ENCODE results near the gene ELL2.

Gene ELL2

DNA sequence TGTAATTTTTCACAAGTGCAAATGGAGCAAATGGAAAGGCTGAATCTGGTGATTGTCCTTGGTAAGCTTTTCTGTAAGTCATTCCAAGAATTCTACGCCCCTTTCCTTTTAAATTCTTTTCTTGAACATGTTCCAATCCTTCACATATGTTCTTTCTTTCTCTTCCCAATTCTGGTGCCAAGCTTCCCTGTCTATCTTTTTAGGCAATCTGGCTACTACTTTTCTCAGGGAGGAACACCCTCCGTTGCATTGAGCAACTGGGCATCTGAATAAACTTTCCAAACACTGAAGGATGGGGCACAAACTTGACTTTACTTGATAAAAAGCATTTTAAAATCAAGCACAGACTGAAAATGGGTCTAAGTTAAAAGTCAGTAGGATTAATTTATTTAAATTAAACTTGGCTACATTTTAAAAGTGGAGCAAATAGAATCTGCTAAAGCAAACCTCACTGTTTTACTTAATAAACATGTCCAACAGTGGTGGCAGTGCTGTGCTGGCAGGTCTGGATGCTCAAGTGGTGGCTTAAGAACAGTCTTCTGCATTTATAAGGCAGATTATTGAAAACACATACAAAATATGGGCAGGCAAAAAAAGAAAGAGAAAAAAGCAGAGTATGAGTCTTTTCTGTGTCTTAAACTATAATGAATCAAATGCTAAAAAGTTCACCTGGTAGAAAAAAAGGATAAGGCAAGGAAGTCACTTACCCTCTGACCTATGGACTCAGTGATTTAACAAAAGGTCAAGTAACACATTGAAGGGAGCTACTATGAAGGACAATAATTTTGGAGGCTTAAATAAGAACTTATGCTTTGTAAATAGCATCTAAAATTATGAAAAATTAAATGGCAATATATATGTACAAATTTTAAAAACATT is 5.4 kb downstream of the ELL2 start:
- TF ChIP-seq, protein P1, sequence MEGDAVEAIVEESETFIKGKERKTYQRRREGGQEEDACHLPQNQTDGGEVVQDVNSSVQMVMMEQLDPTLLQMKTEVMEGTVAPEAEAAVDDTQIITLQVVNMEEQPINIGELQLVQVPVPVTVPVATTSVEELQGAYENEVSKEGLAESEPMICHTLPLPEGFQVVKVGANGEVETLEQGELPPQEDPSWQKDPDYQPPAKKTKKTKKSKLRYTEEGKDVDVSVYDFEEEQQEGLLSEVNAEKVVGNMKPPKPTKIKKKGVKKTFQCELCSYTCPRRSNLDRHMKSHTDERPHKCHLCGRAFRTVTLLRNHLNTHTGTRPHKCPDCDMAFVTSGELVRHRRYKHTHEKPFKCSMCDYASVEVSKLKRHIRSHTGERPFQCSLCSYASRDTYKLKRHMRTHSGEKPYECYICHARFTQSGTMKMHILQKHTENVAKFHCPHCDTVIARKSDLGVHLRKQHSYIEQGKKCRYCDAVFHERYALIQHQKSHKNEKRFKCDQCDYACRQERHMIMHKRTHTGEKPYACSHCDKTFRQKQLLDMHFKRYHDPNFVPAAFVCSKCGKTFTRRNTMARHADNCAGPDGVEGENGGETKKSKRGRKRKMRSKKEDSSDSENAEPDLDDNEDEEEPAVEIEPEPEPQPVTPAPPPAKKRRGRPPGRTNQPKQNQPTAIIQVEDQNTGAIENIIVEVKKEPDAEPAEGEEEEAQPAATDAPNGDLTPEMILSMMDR (IDR thresholded peaks at IDR 0.05; ENCODE audit: insufficient read depth, missing control alignments): no peak

DNA sequence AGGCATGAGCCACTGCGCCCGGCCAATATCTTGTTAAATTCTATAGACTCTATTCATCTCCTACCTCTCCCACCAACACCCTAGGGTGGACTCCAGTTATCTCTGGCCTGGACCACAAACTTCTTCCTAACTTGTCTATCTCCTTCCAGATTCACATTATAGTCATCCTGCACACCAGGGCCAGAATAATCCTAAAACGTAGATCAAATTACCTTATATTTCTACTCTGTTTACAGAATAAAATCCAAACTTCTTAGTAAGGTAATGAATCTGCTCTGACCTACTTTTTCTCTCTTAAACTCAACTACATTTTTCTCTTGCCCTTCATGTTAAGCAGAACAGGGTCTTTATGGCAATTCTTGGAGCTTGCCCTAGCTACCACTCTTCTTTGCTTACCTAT is 6.9 kb downstream of the ELL2 start:
- DNase-seq (ENCODE audit: insufficient read length, low spot score) (no peak), FAIRE-seq (no peak)
- TF ChIP-seq, protein P1 (IDR thresholded peaks at IDR 0.05; ENCODE audit: insufficient read depth, missing control alignments): no peak

More for the DNA sequence above, 5.4 kb downstream of the ELL2 start:
- FAIRE-seq (no peak), DNase-seq (ENCODE audit: insufficient read length, low spot score) (no peak)

DNA sequence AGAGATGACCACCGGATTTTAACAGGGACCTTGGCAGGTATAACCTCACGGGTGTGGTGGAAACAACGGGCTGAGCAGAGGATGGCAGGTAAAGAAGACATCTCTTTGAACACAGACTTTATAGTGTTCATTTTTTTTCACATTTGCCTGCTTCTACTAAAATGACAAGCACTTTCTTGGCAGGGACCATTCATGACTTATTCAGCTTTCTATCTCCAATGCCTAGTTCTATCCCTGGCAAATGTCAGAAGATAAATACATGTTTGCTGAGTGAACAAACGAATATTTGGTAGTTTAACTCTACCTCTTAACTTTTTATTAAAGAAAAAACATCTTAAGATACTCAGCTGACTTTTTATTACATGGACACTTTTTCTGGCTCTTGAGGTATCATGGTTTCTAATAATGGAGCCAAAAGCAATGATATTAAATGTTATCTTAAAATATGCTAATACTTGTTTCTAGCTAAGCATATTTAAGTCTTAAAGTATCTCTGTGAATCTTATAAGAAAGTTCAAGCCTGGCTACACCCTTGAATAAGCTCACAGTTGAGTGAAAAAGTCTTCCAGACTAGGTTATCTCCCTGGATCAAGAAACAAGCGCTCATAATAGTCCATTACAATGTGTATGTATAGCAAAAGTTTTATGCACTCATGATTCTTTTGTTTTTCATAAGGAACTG is 8.5 kb downstream of the ELL2 start:
- TF ChIP-seq, protein P1 (IDR thresholded peaks at IDR 0.05; ENCODE audit: insufficient read depth, missing control alignments): no peak
- DNase-seq (ENCODE audit: insufficient read length, low spot score): no peak
- no peak for FAIRE-seq

DNA sequence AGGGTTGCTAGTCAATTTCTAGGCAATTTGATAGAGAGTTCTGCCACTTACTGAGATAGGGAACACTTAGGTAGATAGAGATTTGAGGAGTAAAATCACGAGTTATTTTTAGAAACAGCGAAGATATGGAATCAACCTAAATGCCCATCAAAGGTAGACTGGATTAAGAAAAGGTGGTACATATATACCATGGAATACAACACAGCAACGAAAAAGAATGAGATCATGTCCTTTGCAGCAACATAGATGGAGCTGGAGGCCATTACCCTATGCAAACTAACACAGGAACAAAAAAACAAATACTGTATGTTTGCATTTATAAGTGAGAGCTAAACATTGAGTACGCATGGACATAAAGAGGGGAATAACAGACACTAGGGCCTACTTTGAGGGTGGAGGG is 9.7 kb downstream of the ELL2 start:
- FAIRE-seq: no peak
- TF ChIP-seq, protein P1 (IDR thresholded peaks at IDR 0.05; ENCODE audit: insufficient read depth, missing control alignments): no peak

DNA sequence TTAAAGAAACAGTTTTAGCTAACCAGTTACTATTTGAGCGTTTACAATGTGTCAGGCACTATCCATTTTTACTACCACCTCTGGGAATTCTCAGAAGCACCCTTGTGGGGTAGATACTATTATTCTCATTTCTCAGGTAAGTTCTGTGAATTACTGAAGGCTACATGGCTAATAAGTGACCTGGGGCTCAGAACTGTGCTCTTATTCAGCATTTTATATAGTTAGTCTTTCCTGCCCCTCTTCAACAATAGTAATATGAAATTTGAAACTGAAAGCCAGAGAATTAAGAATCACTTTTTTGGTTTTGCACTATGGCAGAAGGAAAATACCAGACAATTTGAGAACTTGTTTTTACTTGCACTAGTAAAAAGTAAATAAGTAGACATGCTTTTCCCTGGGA is 11.8 kb downstream of the ELL2 start:
- FAIRE-seq (no peak), DNase-seq (ENCODE audit: insufficient read length, low spot score) (no peak)
- TF ChIP-seq, protein P1 (IDR thresholded peaks at IDR 0.05; ENCODE audit: insufficient read depth, missing control alignments): no peak

More for the DNA sequence above, 9.7 kb downstream of the ELL2 start:
- DNase-seq (ENCODE audit: insufficient read length, low spot score): no peak

DNA sequence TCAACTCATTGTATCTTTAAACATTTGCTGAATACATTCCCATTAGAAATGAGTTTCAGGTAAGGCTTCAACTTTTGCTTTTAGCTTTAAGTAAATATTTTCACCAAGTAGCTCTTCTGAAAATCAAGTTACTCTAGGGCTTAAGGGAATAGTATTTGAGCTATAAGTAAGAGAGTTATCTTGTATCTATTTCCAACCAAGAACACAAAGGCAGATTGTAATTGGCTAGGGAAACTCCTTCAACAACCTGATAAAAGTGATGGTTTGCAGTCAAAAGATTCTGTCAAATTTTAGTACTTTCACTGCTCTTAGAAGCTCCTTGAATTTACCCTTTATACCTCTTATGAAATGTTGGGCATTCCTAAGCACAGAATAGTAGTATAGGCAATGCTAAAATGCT is 13.0 kb downstream of the ELL2 start:
- TF ChIP-seq, protein P1 (IDR thresholded peaks at IDR 0.05; ENCODE audit: insufficient read depth, missing control alignments): no peak
- DNase-seq (ENCODE audit: insufficient read length, low spot score) (no peak), FAIRE-seq (no peak)

DNA sequence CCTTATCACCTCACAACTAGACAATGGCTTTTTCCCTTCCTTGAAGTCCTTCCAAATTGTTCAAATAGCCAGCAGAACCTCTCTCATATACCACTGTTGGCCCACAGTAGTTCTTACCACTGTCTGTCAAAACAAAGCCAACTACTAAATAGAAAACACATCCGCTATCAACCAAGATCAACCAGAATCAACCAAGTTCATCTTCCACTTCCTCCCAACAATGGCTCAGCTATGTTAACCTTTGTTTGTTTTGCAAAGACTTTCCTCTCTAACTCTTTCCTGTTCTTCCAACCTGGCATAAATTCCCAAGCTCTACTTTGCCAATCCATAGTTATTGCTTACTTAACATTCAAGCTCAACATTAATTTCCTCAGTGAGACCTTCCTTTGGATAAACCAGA is 15.2 kb downstream of the ELL2 start:
- TF ChIP-seq, protein P1 (IDR thresholded peaks at IDR 0.05; ENCODE audit: insufficient read depth, missing control alignments): no peak
- no peak for FAIRE-seq
- no peak for DNase-seq (ENCODE audit: insufficient read length, low spot score)
